GM12892 (cell line): ENCODE measurements around the gene ZNF599.

Experiments
- POLR2A ChIP-seq: IDR thresholded peaks from 2 replicates; pipeline ENCODE4 v1.6.1; 2011; ENCODE audit warnings: low read depth, low read length, control low read depth
- TAF1 ChIP-seq: IDR thresholded peaks from 2 replicates; pipeline ENCODE4 v1.6.1; 2011; ENCODE audit warnings: low read depth, mild to moderate bottlenecking, control low read depth, low read length, borderline replicate concordance

DNA sequence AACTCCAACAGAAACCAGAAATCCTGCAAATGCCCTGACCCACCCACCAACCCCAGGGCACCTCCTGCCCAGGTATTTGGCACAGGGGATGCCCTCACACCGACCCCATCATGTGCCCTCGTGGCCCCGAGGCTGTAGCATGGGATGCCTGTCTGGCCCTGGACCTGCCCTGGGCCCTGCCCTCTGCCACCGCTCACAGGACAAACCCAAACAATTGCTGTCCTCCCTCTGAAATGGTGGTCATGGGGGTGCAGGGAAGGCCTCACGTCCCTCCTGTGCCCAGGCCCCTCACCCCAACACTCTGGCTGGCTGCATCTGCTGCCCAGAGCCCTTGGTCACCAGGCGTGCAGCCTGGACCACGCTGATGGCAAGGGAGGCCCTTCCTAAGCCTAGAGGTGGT, 41.1 kb downstream of the ZNF599 start:
- no peak for TF ChIP-seq POLR2A
- TF ChIP-seq TAF1 = no peak
